Natural killer cell (primary cell): Measurements from ENCODE around the gene CD180. TPM values are rescaled to one million over a fixed set of nuclear protein-coding genes. Genes with fewer than 3 reads are reported as not detected.

ENCODE experiments used
- ATAC-seq, 3 donors: fragments of 150-1000 bp in 2 of 3; fragments of 200-7000 bp in 1 of 3; cut with Tn5 transposase; 1 replicate in 1 of 3; 2 replicates in 2 of 3; pipeline ENCODE4 v1.10.0; 2021; ENCODE audit warnings: mild to moderate bottlenecking in 2 of 3, moderate library complexity in 2 of 3
- DNase-seq, 2 donors: peaks; one replicate each; pipeline versions ENCODE4 v3.0.0 to v3.0.0-alpha.2; 2013 to 2021; ENCODE audit warnings: mixed read lengths in 1 of 2
- H3K27ac ChIP-seq: one replicate; pipeline ENCODE4 v1.5.1; 2013; ENCODE audit warnings: mild to moderate bottlenecking, low read length
- H3K27me3 ChIP-seq: one replicate; pipeline ENCODE4 v1.6.1; 2013; ENCODE audit warnings: low read length; ENCODE audit not compliant: control insufficient read depth, insufficient read depth
- H3K36me3 ChIP-seq: one replicate; pipeline ENCODE4 v1.6.1; 2013; ENCODE audit warnings: low read length; ENCODE audit not compliant: control insufficient read depth, insufficient read depth
- H3K4me1 ChIP-seq: one replicate; pipeline ENCODE4 v1.6.1; 2013; ENCODE audit warnings: low read length; ENCODE audit not compliant: control insufficient read depth, insufficient read depth
- H3K4me3 ChIP-seq: one replicate; pipeline ENCODE4 v1.5.1; 2013; ENCODE audit warnings: low read length
- H3K9me3 ChIP-seq: one replicate; pipeline ENCODE4 v1.6.1; 2013; ENCODE audit warnings: low read length; ENCODE audit not compliant: control insufficient read depth, insufficient read depth
- H3K27ac Mint-ChIP-seq, 2 donors: one replicate each; pipeline ENCODE4 v1.8.0; 2022; ENCODE audit warnings: mild to moderate bottlenecking in 2 of 2, mixed read lengths in 2 of 2, moderate library complexity in 1 of 2
- H3K27me3 Mint-ChIP-seq, 2 donors: one replicate each; pipeline ENCODE4 v1.8.0; 2022; ENCODE audit warnings: low read depth in 2 of 2, mixed read lengths in 2 of 2
- H3K36me3 Mint-ChIP-seq: one replicate; pipeline ENCODE4 v1.8.0; 2022; ENCODE audit warnings: mixed read lengths
- H3K4me1 Mint-ChIP-seq, 2 donors: one replicate each; pipeline ENCODE4 v1.8.0; 2022; ENCODE audit warnings: mixed read lengths in 2 of 2
- H3K4me3 Mint-ChIP-seq: one replicate; pipeline ENCODE4 v1.8.0; 2022; ENCODE audit warnings: mild to moderate bottlenecking, moderate library complexity, mixed read lengths
- H3K9me3 Mint-ChIP-seq, 2 donors: one replicate each; pipeline ENCODE4 v1.8.0; 2022; ENCODE audit warnings: mixed read lengths in 2 of 2
- CTCF ChIP-seq: fragments of 200-600 bp; IDR thresholded peaks from one replicate; pipeline ENCODE4 v1.8.0; 2022; ENCODE audit warnings: antibody characterized with exemption
- WGBS: methylation state at CpG from one replicate; pipeline ENCODE4 v1.1.7; 2013; ENCODE audit warnings: missing lambda C conversion rate; ENCODE audit not compliant: insufficient coverage; 5-methylcytosine and 5-hydroxymethylcytosine counted together
- intact Hi-C: fragments of 100-400 bp; cut with micrococcal nuclease; formaldehyde crosslinking; loops from one replicate; pipeline ENCODE4 v1.14.2; 2022
- total RNA-seq, 4 donors: library from RNA; stranded (reverse); fragments of 120-200 nt in 1 of 4; gene quantifications; one replicate each; pipeline versions ENCODE4 v1.2.3 to v1.2.4, GENCODE V29; 2013 to 2022

The CD180 gene
- total RNA-seq, 3 donors from 2014 or later (not counting 1 experiment from before 2014, with no cell fraction given) = 0.34 to 1.2 (median 1.1) TPM

GRCh38 chr5:67183859-67184258 is 12.7 kb downstream of the CD180 start:
- no peak overlapping the region for H3K4me3 Mint-ChIP-seq
- intact Hi-C loops = no loop called here
- Histone ChIP-seq H3K9me3 (no peaks in the 10 kb centered on the region), H3K4me3 (no peak overlapping the region), H3K4me1 (peaks cover 25% of the 10 kb centered on the region), H3K27me3 (no peaks in the 10 kb centered on the region), H3K27ac (no peak overlapping the region), H3K36me3 (no peaks in the 10 kb centered on the region)
- H3K36me3 Mint-ChIP-seq = no peaks in the 10 kb centered on the region
- DNase-seq (no peak), ATAC-seq (no peak)
- peaks cover 45 to 57% of the 10 kb centered on the region in 2 donors for H3K4me1 Mint-ChIP-seq
- no peaks in the 10 kb centered on the region for H3K9me3 Mint-ChIP-seq
- 99% methylated on average over 3 of the region's 3 CpGs for WGBS
- no peak for TF ChIP-seq CTCF
- H3K27me3 Mint-ChIP-seq = no peaks in the 10 kb centered on the region
- no peak overlapping the region for H3K27ac Mint-ChIP-seq

DNA sequence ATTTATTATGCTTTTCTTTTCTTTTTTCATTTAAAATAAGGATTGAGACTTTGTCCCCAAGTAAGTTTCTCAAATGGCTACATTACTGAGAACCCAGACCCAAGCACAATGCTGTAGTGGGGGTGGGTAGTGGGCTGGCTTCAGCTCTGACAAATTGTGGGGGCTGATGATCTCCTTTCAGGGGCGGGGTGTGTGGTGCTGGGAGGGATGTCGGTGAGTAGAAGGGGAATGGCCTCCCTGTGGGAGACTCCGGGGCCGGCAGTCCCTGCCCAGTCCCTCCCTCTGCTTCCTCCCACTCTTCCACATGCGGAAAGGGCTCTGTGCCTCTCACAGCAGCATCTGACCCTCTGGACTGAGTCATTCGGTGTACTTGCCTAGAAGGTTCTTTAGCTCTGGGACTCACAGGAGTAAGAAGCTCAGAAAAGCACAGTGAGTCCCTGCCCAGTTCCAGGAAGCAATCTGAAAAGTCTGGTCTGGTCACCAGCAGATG is 14.3 kb downstream of the CD180 start:
- intact Hi-C loops = no loop called here
- H3K27me3 Mint-ChIP-seq = no peaks in the 10 kb centered on the region
- Histone ChIP-seq H3K27me3 (no peaks in the 10 kb centered on the region), H3K4me3 (no peak overlapping the region), H3K9me3 (peaks cover 6% of the 10 kb centered on the region), H3K4me1 (peaks cover 16% of the 10 kb centered on the region), H3K27ac (no peak overlapping the region), H3K36me3 (no peaks in the 10 kb centered on the region)
- TF ChIP-seq CTCF = no peak
- 54% methylated on average over 5 of the region's 6 CpGs for WGBS
- no peak overlapping the region for H3K27ac Mint-ChIP-seq
- H3K4me1 Mint-ChIP-seq = peaks cover 32 to 51% of the 10 kb centered on the region in 2 donors
- H3K36me3 Mint-ChIP-seq = peaks cover 3% of the 10 kb centered on the region
- no peak overlapping the region for H3K4me3 Mint-ChIP-seq
- DNase-seq (no peak), ATAC-seq (no peak)
- H3K9me3 Mint-ChIP-seq = peaks cover 0 to 2% of the 10 kb centered on the region in 2 donors

GRCh38 chr5:67181648-67182221 is 14.9 kb downstream of the CD180 start:
- no peaks in the 10 kb centered on the region for H3K36me3 ChIP-seq
- intact Hi-C loops = no loop called here
- WGBS = 25% methylated on average over 5 of the region's 5 CpGs
- no peaks in the 10 kb centered on the region for H3K27me3 ChIP-seq
- peaks cover 10% of the 10 kb centered on the region for H3K9me3 ChIP-seq
- Mint-ChIP-seq H3K27me3 (no peaks in the 10 kb centered on the region), H3K4me3 (peak overlapping the region; percentile 18), H3K9me3 (peaks cover 0 to 6% of the 10 kb centered on the region in 2 donors), H3K36me3 (peaks cover 9% of the 10 kb centered on the region), H3K4me1 (peaks cover 30 to 45% of the 10 kb centered on the region in 2 donors), H3K27ac (peak overlapping the region; percentile 30 to 50)
- no peak overlapping the region for H3K4me3 ChIP-seq
- H3K4me1 ChIP-seq = peaks cover 16% of the 10 kb centered on the region
- DNase-seq (peak in 1 of 2 donors; percentile 21), ATAC-seq (peak in 2 of 3 donors; percentile 53 to 93)
- peak overlapping the region; percentile 26 for H3K27ac ChIP-seq
- TF ChIP-seq CTCF = no peak
